NCI-H1417 (cell line): ENCODE data around the gene CDC25A.

ENCODE experiments used
- DNase-seq, 3 experiments: peaks; one replicate each; lab custom pipeline; 2025; lab: John Stamatoyannopoulos, UW

CDC25A gene

GRCh38 chr3:48194446-48195071 lies 6.3 kb upstream of the CDC25A start:
- peak; percentile 36 to 68 (median 57) for DNase-seq

- no peak for DNase-seq
Measured at GRCh38 chr3:48190911-48191310, 2.7 kb upstream of the CDC25A start.

- DNase-seq = no peak
Measured at GRCh38 chr3:48189321-48189720, 1.1 kb upstream of the CDC25A start.

- no peak for DNase-seq
Measured at GRCh38 chr3:48187579-48188265, 495 bp downstream of the CDC25A start.

- peak in 2 of 3 experiments; percentile 32 to 46 for DNase-seq
Measured at GRCh38 chr3:48187301-48187578, 977 bp downstream of the CDC25A start.

GRCh38 chr3:48186631-48187300 lies 1.5 kb downstream of the CDC25A start:
- DNase-seq = peak in 2 of 3 experiments; percentile 20

GRCh38 chr3:48185129-48185528 lies 3.1 kb downstream of the CDC25A start:
- no peak for DNase-seq

- no peak for DNase-seq
Measured at GRCh38 chr3:48184299-48184698, 3.9 kb downstream of the CDC25A start.

- DNase-seq = no peak
Measured at GRCh38 chr3:48180531-48181253, 7.5 kb downstream of the CDC25A start.

GRCh38 chr3:48180021-48180420 lies 8.2 kb downstream of the CDC25A start:
- DNase-seq = no peak

GRCh38 chr3:48178072-48178471 lies 10.1 kb downstream of the CDC25A start:
- DNase-seq = no peak

GRCh38 chr3:48157950-48158376 lies 30.3 kb downstream of the CDC25A start:
- peak in 1 of 3 experiments; percentile 2 for DNase-seq

GRCh38 chr3:48157202-48157840 lies 30.9 kb downstream of the CDC25A start:
- DNase-seq = peak in 1 of 3 experiments; percentile 7

- DNase-seq = no peak
Measured at GRCh38 chr3:48156163-48156562, 32.1 kb downstream of the CDC25A start.

GRCh38 chr3:48155122-48155521 lies 33.1 kb downstream of the CDC25A start:
- DNase-seq = peak in 1 of 3 experiments; percentile 49

- DNase-seq = no peak
Measured at GRCh38 chr3:48151807-48152427, 36.3 kb downstream of the CDC25A start.

GRCh38 chr3:48151058-48151806 lies 37.0 kb downstream of the CDC25A start:
- peak; percentile 44 to 80 (median 72) for DNase-seq

GRCh38 chr3:48143992-48144391 lies 44.2 kb downstream of the CDC25A start:
- DNase-seq = no peak

- DNase-seq = no peak
Measured at GRCh38 chr3:48143567-48143966, 44.6 kb downstream of the CDC25A start.

- peak; percentile 2 to 34 (median 6) for DNase-seq
Measured at GRCh38 chr3:48142316-48142870, 45.8 kb downstream of the CDC25A start.
